HEK293T (cell line): ENCODE results near the gene AXIN1.

Experiments used
- CTCF ChIA-PET: fragments of 350-600 bp; formaldehyde crosslinking; extraction: SDS; loops from one replicate; lab custom pipeline; 2021; ENCODE audit warnings: antibody characterized with exemption, inconsistent platforms; lab: Yijun Ruan, JAX
- POLR2A ChIA-PET: fragments of 350-600 bp; formaldehyde crosslinking; extraction: SDS; loops from one replicate; lab custom pipeline; 2020; ENCODE audit warnings: antibody characterized with exemption, inconsistent platforms; lab: Yijun Ruan, JAX
- DNase-seq: peaks from one replicate; pipeline ENCODE4 v3.0.0; 2012; ENCODE audit warnings: mixed read lengths; ENCODE audit errors: extremely low spot score
- ARNT ChIP-seq: fragments of 450-650 bp; IDR thresholded peaks from 2 replicates; pipeline ENCODE4 v1.6.1; 2017; ENCODE audit warnings: mild to moderate bottlenecking
- BHLHE40 ChIP-seq: fragments of 450-650 bp; IDR thresholded peaks from 2 replicates; pipeline ENCODE4 v1.6.1; 2016; ENCODE audit warnings: mild to moderate bottlenecking, moderate library complexity, borderline replicate concordance
- CTBP1 ChIP-seq: fragments of 450-650 bp; IDR thresholded peaks from 2 replicates; pipeline ENCODE4 v1.6.1; 2016; ENCODE audit warnings: borderline replicate concordance
- ELF4 ChIP-seq: fragments of 450-650 bp; IDR thresholded peaks from 2 replicates; pipeline ENCODE4 v1.6.1; 2017; ENCODE audit warnings: antibody characterized with exemption
- FOXA1 ChIP-seq: fragments of 450-650 bp; IDR thresholded peaks from 2 replicates; pipeline ENCODE4 v1.6.1; 2016; ENCODE audit warnings: mild to moderate bottlenecking
- FOXK2 ChIP-seq: fragments of 450-650 bp; IDR thresholded peaks from 2 replicates; pipeline ENCODE4 v1.6.1; 2016; ENCODE audit warnings: mild to moderate bottlenecking
- FOXM1 ChIP-seq: fragments of 450-650 bp; IDR thresholded peaks from 2 replicates; pipeline ENCODE4 v1.6.1; 2017; ENCODE audit warnings: mild to moderate bottlenecking, borderline replicate concordance
- HDGF ChIP-seq: fragments of 450-650 bp; IDR thresholded peaks from 2 replicates; pipeline ENCODE4 v1.6.1; 2017; ENCODE audit warnings: antibody characterized with exemption, borderline replicate concordance
- L3MBTL2 ChIP-seq: fragments of 450-650 bp; conservative IDR thresholded peaks from 2 replicates; pipeline ENCODE4 v1.6.1; 2016; ENCODE audit warnings: mild to moderate bottlenecking
- LEF1 ChIP-seq: fragments of 450-650 bp; IDR thresholded peaks from 2 replicates; pipeline ENCODE4 v1.6.1; 2017; ENCODE audit warnings: mild to moderate bottlenecking, borderline replicate concordance
- NFRKB ChIP-seq: fragments of 450-650 bp; IDR thresholded peaks from 2 replicates; pipeline ENCODE4 v1.6.1; 2016; ENCODE audit warnings: mild to moderate bottlenecking, moderate library complexity
- SP1 ChIP-seq: fragments of 450-650 bp; IDR thresholded peaks from 2 replicates; pipeline ENCODE4 v1.6.1; 2017
- SUZ12 ChIP-seq: fragments of 450-650 bp; IDR thresholded peaks from 2 replicates; pipeline ENCODE4 v1.6.1; 2016; ENCODE audit warnings: mild to moderate bottlenecking
- TARDBP ChIP-seq: fragments of 450-650 bp; IDR thresholded peaks from 2 replicates; pipeline ENCODE4 v1.6.1; 2016
- ZNF384 ChIP-seq: fragments of 450-650 bp; IDR thresholded peaks from 2 replicates; pipeline ENCODE4 v1.6.1; 2016
- TF ChIP-seq, protein P1 (sequence below): fragments of 450-650 bp; IDR thresholded peaks from 2 replicates; pipeline ENCODE4 v1.6.1; 2016

Gene AXIN1

DNA sequence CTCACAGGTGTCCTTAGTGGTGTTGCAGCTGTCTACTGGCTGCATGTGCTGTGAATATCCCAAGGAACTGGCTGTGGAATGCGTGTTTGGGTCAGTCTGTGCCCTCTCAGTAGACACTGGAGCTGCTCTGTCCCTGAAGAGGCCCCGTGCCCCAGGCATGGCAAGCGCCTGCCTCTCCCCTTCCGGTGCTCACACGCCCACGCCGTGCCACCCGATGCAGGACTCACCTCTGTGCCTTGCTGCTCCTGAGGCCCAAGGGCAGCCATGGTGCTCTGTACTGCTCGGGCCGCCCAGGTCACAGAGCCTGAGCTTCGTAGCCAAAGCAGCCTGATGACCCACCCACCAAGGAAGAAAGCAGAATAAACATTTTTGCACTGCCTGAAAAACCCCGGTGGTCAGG is 86.8 kb downstream of the AXIN1 start:
- CTCF ChIA-PET, result no interaction called here
- no peak for DNase-seq
- POLR2A ChIA-PET, result no interaction called here
- TF ChIP-seq SP1 (no peak), TARDBP (no peak), ARNT (no peak), CTBP1 (no peak), HDGF (no peak), FOXM1 (no peak), FOXA1 (no peak), LEF1 (no peak), FOXK2 (no peak)
- TF ChIP-seq, protein P1, sequence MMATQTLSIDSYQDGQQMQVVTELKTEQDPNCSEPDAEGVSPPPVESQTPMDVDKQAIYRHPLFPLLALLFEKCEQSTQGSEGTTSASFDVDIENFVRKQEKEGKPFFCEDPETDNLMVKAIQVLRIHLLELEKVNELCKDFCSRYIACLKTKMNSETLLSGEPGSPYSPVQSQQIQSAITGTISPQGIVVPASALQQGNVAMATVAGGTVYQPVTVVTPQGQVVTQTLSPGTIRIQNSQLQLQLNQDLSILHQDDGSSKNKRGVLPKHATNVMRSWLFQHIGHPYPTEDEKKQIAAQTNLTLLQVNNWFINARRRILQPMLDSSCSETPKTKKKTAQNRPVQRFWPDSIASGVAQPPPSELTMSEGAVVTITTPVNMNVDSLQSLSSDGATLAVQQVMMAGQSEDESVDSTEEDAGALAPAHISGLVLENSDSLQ, result no peak

DNA sequence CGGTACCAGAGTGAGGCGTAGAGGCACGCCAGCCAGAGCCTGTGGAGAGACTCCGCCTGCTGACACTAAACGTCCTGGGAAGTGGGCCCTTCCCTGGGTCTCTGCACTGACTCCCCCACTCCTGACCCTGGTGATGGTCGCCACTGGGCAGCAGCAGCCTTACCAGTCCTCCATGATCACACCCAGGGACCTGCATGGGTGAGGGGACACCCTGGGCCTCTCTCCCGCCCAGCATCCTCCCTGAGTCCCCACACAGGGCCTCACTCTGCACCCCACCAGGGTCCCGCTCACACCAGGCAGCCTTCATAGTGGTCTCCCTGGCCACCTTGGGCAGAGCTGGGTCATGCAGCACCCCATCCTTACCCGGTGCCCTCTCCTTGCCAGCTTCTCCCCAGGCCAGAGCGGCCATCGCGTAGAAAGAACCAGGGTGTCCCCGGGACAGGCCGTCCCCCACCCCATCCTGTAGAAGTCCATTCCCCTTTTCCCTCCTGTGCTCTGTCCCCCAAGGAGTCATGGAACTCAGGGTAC is 87.5 kb downstream of the AXIN1 start:
- POLR2A ChIA-PET, result no interaction called here
- CTCF ChIA-PET, result no interaction called here

DNA sequence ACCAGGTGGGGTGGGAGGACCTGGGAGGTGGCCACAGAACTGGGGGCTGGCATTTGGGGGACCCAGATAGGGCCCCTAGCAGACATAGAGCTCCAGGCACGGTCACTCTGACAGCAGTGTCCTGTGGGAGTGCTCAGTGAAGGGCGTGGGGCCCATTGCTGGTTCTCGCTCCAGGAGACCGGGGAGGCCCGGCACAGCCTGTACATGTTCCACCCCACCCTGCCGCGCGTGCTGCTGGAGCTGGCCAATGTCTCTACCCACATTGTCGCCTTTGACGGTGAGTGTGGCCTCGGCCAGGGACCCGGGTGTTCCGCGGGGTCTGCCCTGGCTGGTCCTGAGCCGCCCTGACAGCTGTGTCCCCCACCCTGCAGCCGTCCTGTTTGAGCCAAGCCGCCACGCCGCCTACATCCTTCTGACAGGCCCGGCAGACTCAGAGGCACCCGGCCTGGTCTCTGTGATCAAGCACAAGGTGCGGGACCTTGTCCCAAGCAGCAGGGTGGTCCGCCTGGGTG is 88.0 kb downstream of the AXIN1 start:
- no peak for DNase-seq
- TF ChIP-seq ZNF384, result no peak
- TF ChIP-seq CTBP1, result no peak
- no peak for TF ChIP-seq BHLHE40
- TF ChIP-seq ELF4, result no peak
- TF ChIP-seq FOXA1, result no peak
- no peak for TF ChIP-seq TARDBP
- TF ChIP-seq LEF1, result no peak
- no peak for TF ChIP-seq L3MBTL2
- no peak for TF ChIP-seq NFRKB
- TF ChIP-seq SP1, result no peak
- TF ChIP-seq, protein P1, result no peak
- TF ChIP-seq FOXK2, result no peak
- no peak for TF ChIP-seq ARNT
- POLR2A ChIA-PET, result no interaction called here
- CTCF ChIA-PET, result no interaction called here

More for the DNA sequence above, 87.5 kb downstream of the AXIN1 start:
- no peak for DNase-seq
- TF ChIP-seq NFRKB (no peak), FOXA1 (no peak), ELF4 (no peak), SP1 (no peak)

DNA sequence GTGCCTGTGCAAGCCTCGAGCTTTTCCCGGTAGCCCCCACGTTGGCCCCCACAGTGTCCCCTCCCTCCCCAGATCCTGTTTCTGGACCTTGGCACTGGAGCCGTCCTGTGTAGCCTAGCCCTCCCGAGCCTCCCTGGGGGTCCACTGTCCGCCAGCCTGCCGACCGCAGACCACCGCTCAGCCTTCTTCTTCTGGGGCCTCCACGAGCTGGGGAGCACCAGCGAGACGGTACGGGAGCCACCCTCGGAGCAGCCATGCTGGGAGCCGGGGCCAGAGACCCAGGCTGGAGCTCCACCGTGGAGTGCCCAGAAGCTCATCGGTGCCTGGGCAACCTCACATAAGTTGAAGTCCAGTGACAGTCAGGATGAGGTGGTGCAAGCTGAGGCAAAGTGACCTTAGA is 88.6 kb downstream of the AXIN1 start:
- ChIA-PET CTCF (no interaction called here), POLR2A (interaction anchor here (0.8 kb wide), 1 partner anchor 15 kb away, joined by 3 read pairs; no protein-coding TSS in a partner anchor)
- DNase-seq, result no peak

DNA sequence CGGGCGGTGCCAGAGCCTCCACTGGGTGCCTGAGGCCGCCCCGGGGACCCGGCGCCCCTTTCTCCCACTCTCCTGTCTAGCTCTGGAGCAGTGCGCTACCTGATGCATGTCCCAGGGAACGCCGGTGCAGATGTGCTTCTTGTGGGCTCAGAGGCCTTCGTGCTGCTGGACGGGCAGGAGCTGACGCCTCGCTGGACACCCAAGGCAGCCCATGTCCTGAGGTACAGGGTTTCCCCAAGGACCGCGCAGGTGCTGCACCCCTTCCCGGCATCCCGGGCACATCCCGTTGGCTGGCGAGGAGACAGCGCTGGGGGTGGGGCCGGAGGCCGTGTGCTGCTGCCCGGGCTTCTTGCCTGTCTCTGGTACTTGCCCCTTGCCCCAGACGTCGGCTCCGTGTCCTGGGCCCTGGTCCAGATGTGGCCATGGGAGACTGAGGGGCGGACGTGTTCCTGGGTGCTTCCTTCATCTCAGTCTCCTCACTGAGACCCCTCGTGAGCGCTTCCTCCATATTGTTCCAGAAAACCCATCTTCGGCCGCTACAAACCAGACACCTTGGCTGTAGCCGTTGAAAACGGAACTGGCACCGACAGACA is 89.2 kb downstream of the AXIN1 start:
- no peak for TF ChIP-seq ARNT
- TF ChIP-seq HDGF, result no peak
- TF ChIP-seq NFRKB, result no peak
- no peak for TF ChIP-seq TARDBP
- TF ChIP-seq FOXK2, result no peak
- TF ChIP-seq ZNF384, result no peak
- TF ChIP-seq SP1, result no peak
- no peak for TF ChIP-seq BHLHE40
- TF ChIP-seq FOXA1, result no peak
- no peak for TF ChIP-seq SUZ12
- no peak for TF ChIP-seq CTBP1
- TF ChIP-seq L3MBTL2, result no peak
- no peak for DNase-seq
- ChIA-PET POLR2A (interaction anchor here (0.8 kb wide), 1 partner anchor 16 kb away, joined by 3 read pairs; no protein-coding TSS in a partner anchor), CTCF (no interaction called here)

More for the DNA sequence above, 88.6 kb downstream of the AXIN1 start:
- no peak for TF ChIP-seq SUZ12

DNA sequence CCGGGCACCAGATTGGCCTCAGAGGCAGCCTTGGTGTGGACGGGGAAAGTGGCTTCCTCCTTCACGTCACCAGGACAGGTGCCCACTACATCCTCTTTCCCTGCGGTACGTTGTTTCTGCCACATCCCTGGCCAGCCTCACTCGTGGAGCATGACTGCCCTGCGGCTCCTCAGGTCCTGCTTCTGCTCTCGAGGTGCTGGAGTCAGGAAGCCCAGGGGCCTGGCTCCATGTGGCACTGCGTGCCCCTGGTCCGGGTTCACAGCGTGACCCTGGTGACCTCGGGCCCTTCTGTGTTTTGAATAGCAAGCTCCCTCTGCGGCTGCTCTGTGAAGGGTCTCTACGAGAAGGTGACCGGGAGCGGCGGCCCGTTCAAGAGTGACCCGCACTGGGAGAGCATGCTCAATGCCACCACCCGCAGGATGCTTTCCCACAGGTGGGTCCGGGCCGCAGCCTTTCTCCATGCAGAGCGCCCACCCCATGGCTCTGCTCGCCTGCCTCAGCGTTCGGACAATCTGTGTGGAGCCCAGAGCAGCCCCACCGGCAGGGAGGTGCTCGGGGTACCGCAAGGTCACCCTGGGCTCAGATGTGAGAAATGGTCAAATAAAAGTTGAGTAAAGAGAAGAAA is 90.3 kb downstream of the AXIN1 start:
- ChIA-PET POLR2A (no interaction called here), CTCF (no interaction called here)
- TF ChIP-seq ARNT, result no peak
- TF ChIP-seq FOXK2, result no peak
- TF ChIP-seq NFRKB, result no peak
- no peak for TF ChIP-seq FOXM1
- no peak for TF ChIP-seq TARDBP
- no peak for TF ChIP-seq CTBP1
- TF ChIP-seq SP1, result no peak
- TF ChIP-seq, protein P1, result no peak
- no peak for TF ChIP-seq BHLHE40
- no peak for TF ChIP-seq HDGF
- no peak for TF ChIP-seq LEF1
- no peak for TF ChIP-seq L3MBTL2
- no peak for TF ChIP-seq FOXA1
- TF ChIP-seq SUZ12, result no peak
- TF ChIP-seq ZNF384, result no peak
- TF ChIP-seq ELF4, result no peak

More for the DNA sequence above, 90.3 kb downstream of the AXIN1 start:
- DNase-seq, result no peak
